T-helper 9 cell (primary cell): Measurements from ENCODE around the gene GPER1.
"Not testable (repeated sequence)": the region's sequence is repeated elsewhere in the genome, so short reads cannot be mapped to it uniquely, and the experiment has no call there.

ENCODE experiments used
- DNase-seq: peaks from one replicate; pipeline ENCODE4 v3.0.0-alpha.2; 2020

The GPER1 gene

GRCh38 chr7:1104516-1105179 lies 16.7 kb downstream of the GPER1 start:
- DNase-seq = no peak

- no peak for DNase-seq
These were observed 17.3 kb downstream of the GPER1 start for GRCh38 chr7:1105189-1105588.

GRCh38 chr7:1106063-1106792 lies 18.3 kb downstream of the GPER1 start:
- no peak for DNase-seq

GRCh38 chr7:1106793-1107421 lies 19.0 kb downstream of the GPER1 start:
- no peak for DNase-seq

- no peak for DNase-seq
These were observed 20.5 kb downstream of the GPER1 start for GRCh38 chr7:1108264-1108920.

GRCh38 chr7:1109581-1110310 lies 21.8 kb downstream of the GPER1 start:
- DNase-seq = no peak

- DNase-seq = no peak
These were observed 22.4 kb downstream of the GPER1 start for GRCh38 chr7:1110358-1110757.

GRCh38 chr7:1111156-1111555 lies 23.2 kb downstream of the GPER1 start:
- no peak for DNase-seq

GRCh38 chr7:1112109-1112508 lies 24.2 kb downstream of the GPER1 start:
- DNase-seq = no peak

GRCh38 chr7:1112625-1113547 lies 25.0 kb downstream of the GPER1 start:
- no peak for DNase-seq

- DNase-seq = no peak
These were observed 25.6 kb downstream of the GPER1 start for GRCh38 chr7:1113548-1113885.

GRCh38 chr7:1114088-1114487 lies 26.2 kb downstream of the GPER1 start:
- no peak for DNase-seq

- no peak for DNase-seq
These were observed 26.6 kb downstream of the GPER1 start for GRCh38 chr7:1114505-1114904.

- DNase-seq = not testable (repeated sequence)
These were observed 27.5 kb downstream of the GPER1 start for GRCh38 chr7:1115171-1116045.

- not testable (repeated sequence) for DNase-seq
These were observed 28.6 kb downstream of the GPER1 start for GRCh38 chr7:1116383-1117008.

- no peak for DNase-seq
These were observed 29.5 kb downstream of the GPER1 start for GRCh38 chr7:1117321-1117928.

GRCh38 chr7:1119201-1119600 lies 31.3 kb downstream of the GPER1 start:
- DNase-seq = no peak

GRCh38 chr7:1120791-1121190 lies 32.9 kb downstream of the GPER1 start:
- DNase-seq = no peak

- DNase-seq = no peak
These were observed 33.6 kb downstream of the GPER1 start for GRCh38 chr7:1121476-1121875.
